ENCODE measurements around the gene PHPT1. TPM values are rescaled to one million over a fixed set of nuclear protein-coding genes. Genes with fewer than 3 reads are reported as not detected.
A peak's percentile ranks its signal among the peaks of the same experiment; 100 is the strongest.

PHPT1 gene
- total RNA-seq, 1 experiment from 2014 or later, result 161 TPM

DNA sequence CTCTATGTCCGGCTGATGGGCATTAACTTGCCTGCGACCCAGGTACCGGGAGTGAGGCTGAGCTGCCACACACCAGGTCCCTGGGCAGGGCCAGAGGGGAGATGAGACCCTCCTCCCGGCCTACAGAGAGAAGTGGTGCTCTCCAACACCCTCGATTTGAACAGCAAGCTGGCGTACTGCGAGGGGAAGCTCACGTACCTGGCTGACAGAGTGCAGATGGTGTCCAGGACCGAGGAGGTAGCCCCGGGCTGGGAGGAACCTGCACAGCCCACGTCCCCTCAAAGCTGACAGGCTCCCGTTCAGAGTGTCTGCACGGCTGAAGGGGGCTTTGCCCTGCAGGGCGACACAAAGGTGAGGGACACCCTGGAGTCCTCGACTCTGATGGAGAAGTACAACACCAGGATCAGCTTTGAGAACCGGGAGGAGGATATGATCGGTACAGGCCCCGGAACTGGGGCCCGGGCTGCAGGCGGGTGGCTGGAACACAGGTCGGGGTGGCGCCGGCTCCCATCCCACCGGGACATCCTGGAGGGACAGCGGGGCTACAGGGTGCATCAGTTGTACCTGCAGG is 42.5 kb upstream of the PHPT1 start:
- no peaks in the 10 kb centered on the region for H3K9me3 Mint-ChIP-seq
- H2BK5ac ChIP-seq (ENCODE audit: insufficient read length, low read length), result no peak overlapping the region
- no peak overlapping the region for H2BK15ac ChIP-seq (ENCODE audit: low read depth, low read length)
- H2AFZ ChIP-seq (ENCODE audit: low read length), result no peak overlapping the region
- no peak overlapping the region for H3K14ac ChIP-seq (ENCODE audit: insufficient read depth, low read length)
- H3K9ac ChIP-seq (ENCODE audit: extremely low read depth, insufficient read length, low read length), result no peak overlapping the region
- no peak for TF ChIP-seq CTCF (conservative IDR thresholded peaks at IDR 0.05)
- no CpG with 5 or more reads among the region's 25 CpGs for WGBS (ENCODE audit: extremely low coverage, insufficient read length, low lambda C conversion rate)
- H3K79me2 ChIP-seq (ENCODE audit: insufficient read depth, low read length), result peaks cover 9% of the 10 kb centered on the region; the same call in 1 of the 2 replicates
- no peak overlapping the region for H4K8ac ChIP-seq (replicated peaks; ENCODE audit: insufficient read length, low read depth, low read length)
- no peak overlapping the region for H4K91ac ChIP-seq (ENCODE audit: insufficient read length, low read depth, low read length)
- peak overlapping the region; percentile 88 for H3K4me2 ChIP-seq (ENCODE audit: insufficient read depth, insufficient read length, low read length)
- peaks cover 11% of the 10 kb centered on the region for H3K79me1 ChIP-seq (ENCODE audit: insufficient read depth, low read depth, low read length, poor library complexity, severe bottlenecking)
- H4K5ac ChIP-seq (ENCODE audit: insufficient read length, low read depth, low read length), result no peak overlapping the region
- no peak overlapping the region for H2BK20ac ChIP-seq (ENCODE audit: low read depth, low read length, poor library complexity, severe bottlenecking)
- H3T11ph ChIP-seq (ENCODE audit: low read length), result no peak overlapping the region
- no peak overlapping the region for H3K56ac ChIP-seq (ENCODE audit: insufficient read length, low read depth, low read length)
- no peak overlapping the region for H3K27ac ChIP-seq (ENCODE audit: insufficient read length, low read depth, low read length)
- no peaks in the 10 kb centered on the region for H3K4me1 ChIP-seq (ENCODE audit: insufficient read depth, low read length)
- H3K9me3 ChIP-seq (ENCODE audit: control insufficient read depth, low read depth, low read length), result no peaks in the 10 kb centered on the region
- H3K23me2 ChIP-seq (ENCODE audit: insufficient read length, low read depth, low read length, poor library complexity, severe bottlenecking), result peaks cover 15% of the 10 kb centered on the region
- peaks cover 21 to 38% (median 33%) of the 10 kb centered on the region in 3 experiments; a peak in 6 of 7 replicates for H3K36me3 Mint-ChIP-seq (ENCODE audit: insufficient read depth in 1 of 3, low read depth in 3 of 3)
- no peak overlapping the region for H3K23ac ChIP-seq (ENCODE audit: insufficient read length, low read depth, low read length)
- peaks cover 4% of the 10 kb centered on the region for H4K20me1 ChIP-seq (ENCODE audit: control insufficient read depth, insufficient read depth, insufficient read length)
- H3K27ac Mint-ChIP-seq, result no peak overlapping the region
- H3K27me3 ChIP-seq (ENCODE audit: insufficient read depth, low read length), result no peaks in the 10 kb centered on the region; the same call in 1 of the 2 replicates
- peak; percentile 27 for DNase-seq
- H3K4me1 Mint-ChIP-seq, result peaks cover 16 to 27% of the 10 kb centered on the region in 2 experiments
- H3K27me3 Mint-ChIP-seq (ENCODE audit: low read depth), result peaks cover 20% of the 10 kb centered on the region
- H3K18ac ChIP-seq (ENCODE audit: insufficient read length, low read depth, low read length), result no peak overlapping the region
- H3K4ac ChIP-seq (ENCODE audit: low read depth, low read length), result no peak overlapping the region
- no peak overlapping the region for H2BK12ac ChIP-seq (ENCODE audit: insufficient read length, low read depth, low read length)
- no peak overlapping the region for H2AK5ac ChIP-seq (ENCODE audit: insufficient read length, low read length)
- H3K4me3 Mint-ChIP-seq, result peak overlapping the region; percentile 80 to 91
- H2BK120ac ChIP-seq (ENCODE audit: low read depth, low read length, poor library complexity, severe bottlenecking), result no peak overlapping the region
